Skin epidermis (tissue), 12 donors: ENCODE data around the gene STK4.

Experiments used
- H3K27ac ChIP-seq, 21 experiments: fragments of 200-600 bp; sonication (generic) in 11 of 21; one replicate each; pipeline ENCODE4 v1.5.0; 2020; ENCODE audit warnings: mild to moderate bottlenecking in 3 of 21, inconsistent platforms in 2 of 21, moderate library complexity in 2 of 21
- H3K4me3 ChIP-seq, 7 experiments: fragments of 200-600 bp; sonication (generic) in 2 of 7; one replicate each; pipeline ENCODE4 v1.5.0; 2020; ENCODE audit warnings: inconsistent platforms in 2 of 7, mild to moderate bottlenecking in 2 of 7, moderate library complexity in 1 of 7

The STK4 gene

DNA sequence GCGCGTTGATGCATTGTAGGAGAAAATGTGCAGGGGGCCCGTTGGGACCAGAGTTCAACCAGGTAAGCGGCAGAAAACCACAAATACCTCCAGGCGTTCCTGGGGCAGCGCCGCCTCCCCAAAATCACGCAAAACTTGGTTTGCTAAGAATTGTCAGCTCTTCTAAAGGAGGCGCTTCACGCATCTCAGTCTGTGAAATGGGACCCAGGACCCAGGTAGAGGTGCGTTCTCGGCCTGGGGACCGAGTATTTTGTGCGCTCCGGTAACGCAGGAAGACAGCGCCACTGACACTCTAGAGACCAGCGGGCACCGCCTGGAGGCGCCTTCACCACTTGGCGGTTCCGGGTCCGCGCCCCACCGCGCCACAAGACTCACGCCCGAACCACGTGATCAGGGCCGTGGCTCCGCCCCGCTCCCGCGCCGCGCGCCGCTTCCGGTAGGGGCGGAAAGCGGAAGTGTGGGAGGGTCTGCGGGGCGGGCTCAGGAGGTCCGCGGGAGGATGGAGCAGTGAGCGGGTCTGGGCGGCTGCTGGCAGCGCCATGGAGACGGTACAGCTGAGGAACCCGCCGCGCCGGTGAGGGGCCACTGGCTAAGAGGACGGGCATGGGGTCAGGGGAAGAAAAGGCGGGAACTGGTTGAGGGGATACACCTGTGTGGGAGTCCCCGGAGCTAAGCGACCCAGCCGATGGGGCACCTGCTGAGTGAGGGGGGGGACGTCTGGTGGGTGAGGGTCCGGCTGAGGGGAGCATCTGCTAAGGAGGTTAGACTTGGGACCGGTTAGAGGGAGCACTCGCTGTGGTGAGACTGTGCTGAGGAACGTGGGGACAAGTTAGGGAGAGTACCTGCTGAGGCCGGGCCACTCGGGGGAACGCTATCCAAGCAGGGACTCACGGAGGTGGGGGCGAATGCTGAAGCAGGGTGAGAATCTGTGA lies at the start of gene STK4:
Gene STK4 (plus strand): TSS at position 483 of the 932 bp plus-strand sequence. CDS start 57 bp downstream, at position 540.
- Histone ChIP-seq H3K4me3 (peak within 1 kb of the TSS; percentile 67 to 96 (median 78)), H3K27ac (peak within 1 kb of the TSS in 20 of 21 experiments; percentile 72 to 95 (median 86))

DNA sequence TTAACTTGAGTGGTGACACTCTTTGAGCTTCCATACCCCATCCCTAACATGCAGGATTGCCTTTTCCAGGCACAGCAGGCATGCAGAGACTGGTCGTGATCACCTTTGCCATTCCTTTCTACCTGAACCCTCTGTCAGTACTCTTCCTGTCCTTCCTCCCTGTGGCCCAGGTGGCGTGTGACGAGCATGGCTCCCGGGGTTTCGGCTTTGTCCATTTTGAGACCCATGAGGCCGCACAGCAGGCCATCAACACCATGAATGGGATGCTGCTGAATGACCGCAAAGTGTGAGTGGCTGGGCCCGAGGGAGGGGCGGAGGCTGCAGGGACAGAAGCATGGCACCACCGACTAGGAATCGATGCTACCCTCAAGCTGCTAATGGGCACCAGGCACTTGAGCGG lies 49.7 kb upstream of the STK4 start:
- Histone ChIP-seq H3K4me3 (no peak overlapping the region), H3K27ac (no peak overlapping the region)

DNA sequence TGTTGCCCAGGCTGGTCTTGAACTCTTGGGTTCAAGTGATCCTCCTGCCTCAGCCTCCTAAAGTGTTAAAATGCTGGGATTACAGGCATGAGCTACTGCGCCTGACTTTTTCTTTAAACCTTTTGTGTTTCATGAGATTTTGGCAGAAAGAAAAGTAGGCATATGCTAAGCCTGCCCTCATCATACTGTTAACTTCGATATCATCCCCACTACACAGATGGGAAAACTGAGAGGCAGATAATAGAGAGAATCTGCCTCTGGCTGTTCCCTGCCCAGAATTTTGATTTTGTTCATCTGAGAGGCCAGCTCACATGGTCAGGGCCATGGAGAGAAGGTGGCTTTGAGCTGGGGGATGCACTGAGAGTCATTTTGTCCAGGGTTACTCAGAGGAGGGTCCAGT lies 48.9 kb upstream of the STK4 start:
- H3K4me3 ChIP-seq: no peak overlapping the region
- no peak overlapping the region for H3K27ac ChIP-seq

DNA sequence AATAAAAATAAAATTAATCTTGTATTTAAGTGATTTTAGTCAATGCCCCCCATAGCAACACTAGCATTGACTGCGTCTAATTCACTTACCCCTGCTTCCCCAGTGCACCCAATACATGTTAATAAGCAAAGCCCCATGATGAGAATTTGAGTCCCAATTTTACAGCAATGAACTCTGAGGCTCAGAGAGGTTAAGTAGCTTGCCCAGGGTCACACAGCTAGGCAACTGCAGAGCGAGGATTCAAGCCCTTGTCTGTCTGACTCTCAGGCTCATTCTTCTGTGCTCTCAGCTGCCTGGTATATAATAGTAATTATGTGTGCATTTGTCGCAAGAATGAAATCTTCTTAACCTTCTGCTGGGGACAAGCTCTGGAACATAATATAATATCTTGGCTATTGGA lies 48.0 kb upstream of the STK4 start:
- Histone ChIP-seq H3K4me3 (no peak overlapping the region), H3K27ac (no peak overlapping the region)

DNA sequence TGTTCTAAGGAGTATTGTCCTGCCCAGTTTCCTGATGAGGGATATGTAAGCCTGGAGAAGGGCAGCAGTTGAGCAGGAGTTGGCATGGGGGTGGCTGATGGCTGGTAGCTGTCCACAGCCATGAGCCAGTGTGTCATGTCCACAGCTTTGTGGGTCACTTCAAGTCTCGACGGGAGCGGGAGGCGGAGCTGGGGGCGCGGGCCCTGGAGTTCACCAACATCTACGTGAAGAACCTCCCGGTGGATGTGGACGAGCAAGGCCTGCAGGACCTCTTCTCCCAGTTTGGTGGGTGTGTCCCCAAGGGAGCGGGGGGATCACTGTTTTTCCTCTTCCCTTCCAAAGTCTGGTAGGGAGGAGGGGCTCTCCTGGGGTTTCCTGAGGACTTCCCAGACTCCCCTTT lies 47.6 kb upstream of the STK4 start:
- Histone ChIP-seq H3K27ac (no peak overlapping the region), H3K4me3 (no peak overlapping the region)

DNA sequence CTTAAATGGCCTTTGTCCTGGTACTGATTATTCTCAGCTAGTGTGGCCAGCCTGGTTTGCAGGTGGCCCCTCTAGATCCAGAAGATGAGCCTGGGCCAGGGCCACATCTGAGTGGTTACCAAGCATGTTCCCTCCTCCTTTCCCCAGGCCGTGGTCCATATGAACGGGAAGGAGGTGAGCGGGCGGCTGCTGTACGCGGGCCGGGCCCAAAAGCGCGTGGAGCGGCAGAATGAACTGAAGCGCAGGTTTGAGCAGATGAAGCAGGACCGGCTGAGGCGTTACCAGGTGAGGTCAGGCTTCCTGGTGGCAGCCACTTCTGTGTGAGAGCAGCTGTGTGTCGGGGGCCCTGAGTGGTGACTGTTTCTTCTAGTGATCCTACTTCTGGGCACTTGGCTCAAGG lies 44.9 kb upstream of the STK4 start:
- H3K27ac ChIP-seq: no peak overlapping the region
- no peak overlapping the region for H3K4me3 ChIP-seq

DNA sequence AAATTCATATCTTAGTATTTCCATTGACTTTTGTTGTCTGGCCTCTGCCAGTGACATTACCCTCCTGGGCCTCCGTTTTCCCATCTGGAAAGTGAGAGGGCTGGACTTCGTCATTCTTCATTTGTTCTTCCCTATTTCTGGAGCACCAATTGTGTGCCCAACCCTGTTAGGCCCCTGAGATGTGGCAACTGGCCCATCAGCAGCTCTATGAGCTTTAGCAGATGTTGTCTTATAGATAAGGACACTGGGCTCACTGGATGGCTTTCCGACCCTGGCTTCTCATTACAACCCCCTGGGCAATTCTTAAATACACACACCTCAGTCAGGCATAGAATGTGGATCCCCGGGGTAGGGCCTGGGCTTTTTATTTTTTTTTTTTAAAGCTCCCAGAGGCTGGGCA lies 41.8 kb upstream of the STK4 start:
- no peak overlapping the region for H3K4me3 ChIP-seq
- H3K27ac ChIP-seq: no peak overlapping the region

DNA sequence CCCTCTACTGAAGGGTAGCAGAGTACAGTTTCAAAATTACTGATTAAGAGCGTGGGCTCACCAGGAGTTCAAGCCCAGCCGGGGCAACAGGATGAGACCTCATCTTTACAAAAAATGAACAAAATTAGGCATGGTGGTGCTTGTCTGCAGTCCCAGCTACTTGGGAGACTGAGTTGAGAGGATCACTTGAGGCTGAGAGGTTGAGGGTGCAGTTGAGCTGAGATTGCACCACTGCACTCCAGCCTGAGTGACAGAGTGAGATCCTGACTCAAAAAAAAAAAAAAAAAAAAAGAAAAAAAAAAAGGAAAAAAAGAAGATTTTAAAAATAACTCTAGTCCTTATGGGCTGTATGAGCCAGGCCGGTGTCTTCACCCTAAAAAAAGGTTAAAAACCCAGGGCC lies 37.7 kb upstream of the STK4 start:
- Histone ChIP-seq H3K27ac (no peak overlapping the region), H3K4me3 (no peak overlapping the region)

DNA sequence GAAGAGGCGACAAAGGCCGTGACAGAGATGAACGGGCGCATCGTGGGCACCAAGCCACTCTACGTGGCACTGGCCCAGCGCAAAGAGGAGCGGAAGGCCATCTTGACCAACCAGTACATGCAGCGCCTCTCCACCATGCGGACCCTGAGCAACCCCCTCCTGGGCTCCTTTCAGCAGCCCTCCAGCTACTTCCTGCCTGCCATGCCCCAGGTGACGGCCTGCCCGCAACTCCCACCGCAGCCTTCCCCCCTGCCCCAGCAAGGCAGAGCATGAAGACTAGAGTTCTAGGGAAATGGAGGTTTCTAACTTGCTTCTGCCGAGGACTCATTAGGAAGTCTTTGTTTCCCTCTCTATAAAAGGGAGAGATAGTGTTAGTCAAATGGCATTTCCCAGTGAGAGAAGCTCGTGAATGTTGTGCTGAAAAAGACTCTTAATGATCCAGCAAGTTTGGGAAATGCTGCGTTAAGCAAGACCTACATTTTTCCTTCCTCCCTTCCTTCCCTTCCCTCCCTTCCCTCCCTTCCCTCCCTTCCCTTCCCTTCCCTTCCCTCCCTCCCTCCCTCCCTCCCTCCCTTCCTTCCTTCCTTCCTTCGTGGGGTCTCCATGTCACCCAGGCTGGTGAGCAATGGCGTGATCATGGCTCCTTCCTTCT lies 35.7 kb upstream of the STK4 start:
- Histone ChIP-seq H3K4me3 (no peak overlapping the region), H3K27ac (no peak overlapping the region)

DNA sequence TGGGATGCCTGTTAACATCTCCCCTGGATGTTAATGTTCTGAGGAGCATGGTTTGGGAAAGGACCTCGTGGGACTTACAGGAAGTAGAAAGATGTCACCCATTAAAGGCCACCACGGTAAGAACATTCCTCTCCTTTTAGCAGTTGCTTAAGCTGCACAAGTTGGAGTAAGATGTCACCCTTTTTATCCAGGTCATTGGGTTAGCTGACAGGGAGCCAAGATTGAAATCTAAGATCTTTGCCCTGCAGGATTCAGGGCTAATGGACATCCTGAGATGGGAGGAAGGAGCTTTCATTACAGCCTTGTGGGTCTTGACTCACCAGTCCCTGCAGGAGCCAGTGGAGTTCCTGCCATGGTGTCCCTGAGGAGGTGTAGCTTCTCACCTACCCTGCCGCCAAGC lies 34.4 kb upstream of the STK4 start:
- Histone ChIP-seq H3K4me3 (no peak overlapping the region), H3K27ac (no peak overlapping the region)

DNA sequence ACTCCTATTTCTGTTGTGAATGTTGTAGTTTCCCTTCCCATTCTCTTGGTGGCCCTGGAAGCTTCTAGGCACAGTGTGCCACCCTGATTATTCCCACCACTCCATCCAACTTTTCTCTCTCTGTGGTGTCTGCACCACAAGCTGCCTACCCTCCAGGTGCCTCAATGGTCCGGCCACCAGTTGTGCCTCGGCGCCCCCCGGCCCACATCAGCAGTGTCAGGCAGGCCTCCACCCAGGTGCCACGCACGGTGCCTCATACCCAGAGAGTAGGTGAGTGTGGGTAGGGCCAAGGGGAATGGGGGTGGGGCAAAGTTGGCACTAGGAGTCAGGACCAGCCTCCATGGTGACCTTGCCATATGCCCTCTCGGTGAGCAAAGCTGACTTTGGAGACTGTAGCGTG lies 33.4 kb upstream of the STK4 start:
- Histone ChIP-seq H3K27ac (no peak overlapping the region), H3K4me3 (no peak overlapping the region)

DNA sequence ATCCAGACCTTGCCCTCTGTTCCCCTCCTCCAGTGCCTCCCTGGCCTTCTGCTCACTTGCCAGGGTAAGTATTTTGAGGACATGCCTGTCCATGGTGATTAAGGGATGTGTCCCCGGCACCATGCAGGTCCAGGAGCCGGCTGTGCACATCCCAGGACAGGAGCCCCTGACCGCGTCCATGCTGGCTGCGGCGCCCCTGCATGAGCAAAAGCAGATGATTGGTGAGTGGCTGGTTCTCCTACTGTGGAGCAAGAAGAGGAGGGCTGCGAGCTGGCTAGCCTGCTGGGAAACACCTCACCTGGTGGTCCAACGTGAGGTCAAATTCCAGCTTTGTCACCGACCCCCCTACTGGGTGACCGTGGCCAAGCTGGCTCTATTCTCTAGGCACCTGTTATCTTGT lies 29.8 kb upstream of the STK4 start:
- H3K4me3 ChIP-seq: no peak overlapping the region
- no peak overlapping the region for H3K27ac ChIP-seq

DNA sequence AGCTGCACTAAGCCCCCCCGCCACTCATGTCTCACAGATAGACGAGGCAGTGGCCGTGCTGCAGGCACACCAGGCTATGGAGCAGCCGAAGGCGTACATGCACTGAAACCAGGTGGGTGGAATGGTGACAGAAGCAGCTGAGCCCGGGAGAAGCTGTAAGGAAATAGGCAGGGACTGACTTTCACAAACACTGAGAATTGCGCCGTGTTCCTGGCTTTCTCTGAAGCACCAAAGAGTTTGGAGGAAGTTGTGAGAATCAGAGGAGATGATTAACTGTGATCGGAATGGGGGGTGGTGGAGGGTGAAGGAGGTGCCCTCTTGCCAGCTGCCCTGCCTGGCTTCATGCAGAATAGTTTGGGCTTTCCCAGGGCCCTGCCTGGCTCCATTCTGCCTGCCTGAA lies 27.7 kb upstream of the STK4 start:
- Histone ChIP-seq H3K4me3 (no peak overlapping the region), H3K27ac (peak overlapping the region in 2 of 21 experiments; percentile 2 to 38)

DNA sequence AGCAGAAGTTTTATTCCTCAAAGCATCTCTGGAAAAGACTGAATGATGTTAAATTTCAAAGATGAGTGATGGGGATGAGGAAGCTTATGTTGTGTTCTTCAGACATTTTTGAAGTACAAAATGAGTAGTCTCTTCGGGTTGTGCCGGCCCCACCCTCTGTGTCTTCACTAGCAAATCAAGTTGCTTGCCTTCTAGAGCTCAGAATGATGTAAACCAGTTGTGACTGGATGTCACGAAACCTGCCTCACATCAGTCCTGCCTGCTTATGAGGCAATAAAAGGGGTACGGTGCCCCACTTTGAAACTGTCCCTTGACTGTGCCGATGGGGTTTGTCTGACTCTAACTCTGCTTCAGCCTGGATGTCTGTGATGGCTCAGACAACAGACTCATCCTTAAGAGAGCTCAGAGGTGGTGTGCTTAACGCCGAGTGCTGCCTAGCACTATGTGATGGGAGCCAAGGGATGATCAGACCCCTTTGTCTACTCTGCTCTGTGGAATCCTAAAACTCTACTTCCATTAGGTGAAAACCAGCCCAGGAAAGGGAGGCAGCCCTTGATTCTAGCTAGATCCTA lies 25.1 kb upstream of the STK4 start:
- no peak overlapping the region for H3K27ac ChIP-seq
- H3K4me3 ChIP-seq: no peak overlapping the region

DNA sequence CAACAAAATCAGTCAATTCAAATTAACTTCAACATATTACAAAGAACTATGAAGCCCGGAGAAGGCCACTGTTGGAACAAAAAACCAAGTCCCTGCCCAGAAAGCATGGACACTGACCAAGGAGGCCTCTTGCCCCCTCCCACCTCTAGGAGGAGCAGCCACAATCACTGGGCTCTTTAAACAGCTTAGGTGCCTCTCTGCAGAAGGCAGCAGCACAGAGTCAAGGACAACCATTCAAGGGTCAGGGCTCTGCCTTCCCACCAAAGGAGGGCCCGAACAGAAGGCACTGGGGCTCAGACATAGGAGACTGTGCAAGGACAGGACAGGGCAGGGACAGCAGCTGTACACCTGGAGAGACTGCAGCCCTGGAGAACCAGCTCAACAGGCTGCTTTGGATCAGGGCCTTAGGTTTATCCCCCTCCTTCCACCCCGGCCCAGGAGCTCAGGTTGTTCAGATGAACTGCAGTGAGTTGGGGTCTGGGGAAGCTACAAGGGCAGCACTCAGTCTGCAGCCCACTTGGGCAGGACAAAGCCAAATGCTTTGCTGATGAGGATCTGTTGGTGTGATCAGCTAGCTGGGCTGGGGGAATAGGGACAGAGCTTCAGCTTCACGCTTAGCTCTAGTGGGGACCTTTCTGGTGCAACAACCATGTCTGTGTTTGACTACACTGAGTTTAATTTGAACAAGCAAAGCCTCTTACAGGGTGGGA lies 23.9 kb upstream of the STK4 start:
- Histone ChIP-seq H3K27ac (no peak overlapping the region), H3K4me3 (no peak overlapping the region)

DNA sequence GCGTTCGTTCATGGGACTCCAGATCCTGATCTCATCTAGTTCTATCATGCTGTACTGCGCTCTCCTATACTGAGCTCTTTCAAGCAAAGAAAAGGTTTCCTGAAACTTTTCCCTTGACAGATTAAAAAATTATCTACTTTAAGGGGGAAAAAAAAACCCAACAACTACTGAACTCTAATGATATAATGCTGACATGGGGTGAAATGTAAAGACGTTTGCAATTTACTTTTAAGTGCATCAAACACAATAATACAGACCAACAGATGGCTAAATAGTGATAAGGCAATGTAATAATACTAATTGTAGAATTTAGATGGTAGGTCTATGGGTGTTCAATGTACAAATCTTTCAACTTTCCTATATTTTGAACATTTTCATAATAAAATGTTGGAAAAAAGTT lies 22.5 kb upstream of the STK4 start:
- Histone ChIP-seq H3K27ac (no peak overlapping the region), H3K4me3 (no peak overlapping the region)

DNA sequence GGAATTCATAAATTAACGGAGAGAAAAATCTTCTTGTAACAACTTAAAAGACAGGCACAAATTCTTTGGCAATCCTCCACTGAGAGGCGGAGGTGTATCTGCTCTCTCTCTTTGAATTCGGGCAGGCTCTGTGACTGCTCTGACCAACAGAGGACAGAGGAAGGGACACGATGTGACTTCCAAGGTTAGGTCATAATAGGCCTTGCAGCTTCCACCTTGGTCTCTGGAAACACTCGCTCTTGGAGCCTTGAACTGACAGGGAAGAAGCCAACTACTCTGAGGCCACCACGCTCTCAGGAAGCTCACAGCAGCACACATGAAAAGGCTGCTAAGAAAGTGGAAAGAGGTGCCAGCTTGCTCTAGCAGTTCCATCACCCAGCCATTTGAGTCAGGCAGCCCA lies 21.1 kb upstream of the STK4 start:
- Histone ChIP-seq H3K4me3 (no peak overlapping the region), H3K27ac (no peak overlapping the region)

DNA sequence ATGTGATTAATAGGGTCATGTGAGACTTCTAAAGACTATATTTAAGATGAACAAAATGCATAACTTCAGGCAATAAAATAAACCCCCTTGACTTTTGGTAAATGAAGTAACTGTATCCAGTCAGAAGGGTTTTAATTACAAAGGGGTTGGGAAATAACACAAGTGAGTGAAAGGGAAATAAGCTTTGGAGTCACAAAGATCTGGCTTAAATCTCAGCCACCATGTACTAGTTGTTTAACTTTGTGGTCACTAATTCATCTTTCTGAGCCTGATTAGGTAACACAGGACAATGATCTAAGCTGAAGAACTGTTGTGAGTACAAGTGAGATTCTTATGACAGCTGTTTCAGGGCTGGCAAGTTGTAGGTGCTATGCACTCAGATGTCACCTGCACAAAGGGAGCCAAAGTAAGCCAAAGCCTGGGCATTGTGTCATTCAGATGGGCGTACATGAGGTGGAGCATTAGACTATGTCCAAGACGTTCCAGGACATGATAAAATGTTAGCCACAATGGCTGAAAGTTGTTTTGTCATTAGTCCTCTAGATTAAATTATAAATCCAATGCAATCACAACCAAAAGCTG lies 19.9 kb upstream of the STK4 start:
- Histone ChIP-seq H3K27ac (no peak overlapping the region), H3K4me3 (no peak overlapping the region)

DNA sequence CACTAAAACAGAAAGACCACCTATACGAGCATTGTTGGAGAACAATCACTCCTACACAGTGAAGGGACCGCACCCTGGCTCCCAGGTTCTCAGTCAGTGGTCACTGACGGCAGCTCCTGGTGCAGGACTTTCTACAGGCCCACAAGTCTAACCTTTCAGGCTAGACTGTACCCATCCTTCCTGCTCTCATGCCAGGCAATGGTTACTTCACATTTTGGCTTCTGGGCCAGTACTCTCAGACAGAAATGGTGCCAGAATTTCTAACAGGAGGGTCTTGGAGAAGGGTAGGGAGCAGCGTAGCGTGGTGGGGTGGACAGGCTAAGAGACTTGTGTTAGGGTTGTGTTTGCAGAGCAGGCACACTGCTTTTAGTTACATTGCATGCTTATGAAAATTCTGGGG lies 18.2 kb upstream of the STK4 start:
- Histone ChIP-seq H3K27ac (no peak overlapping the region), H3K4me3 (no peak overlapping the region)

DNA sequence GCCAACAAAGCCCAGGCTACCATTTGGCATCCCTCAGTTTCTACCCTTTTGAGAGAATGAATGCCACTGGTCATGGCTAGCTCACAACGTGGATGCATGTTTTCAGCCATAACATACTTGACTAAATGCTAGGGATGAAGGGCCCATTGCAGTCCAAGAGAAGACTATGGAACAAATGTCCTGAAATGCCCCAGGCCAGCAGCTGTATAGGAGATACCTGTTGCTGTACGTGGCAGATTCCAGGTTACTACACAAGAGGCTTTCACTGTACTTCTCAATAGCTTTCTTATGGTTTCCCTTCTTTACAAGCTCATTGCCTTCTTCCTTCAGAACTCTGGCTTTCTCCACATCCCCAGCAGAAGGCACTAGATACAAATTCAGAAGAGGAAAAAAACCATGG lies 17.8 kb upstream of the STK4 start:
- H3K27ac ChIP-seq: no peak overlapping the region
- H3K4me3 ChIP-seq: no peak overlapping the region
